Ecto neural progenitor cell (in vitro differentiated cells): Measurements from ENCODE around the gene RS1.

Experiments used
- DNase-seq: peaks from one replicate; pipeline ENCODE4 v3.0.0-alpha.2; 2018; ENCODE audit warnings: low spot score

The RS1 gene

GRCh38 chrX:18668071-18668835 is 3.7 kb downstream of the RS1 start:
- no peak for DNase-seq

- no peak for DNase-seq
Observed at GRCh38 chrX:18666614-18667013, 5.3 kb downstream of the RS1 start.

- DNase-seq: no peak
Observed at GRCh38 chrX:18664947-18665346, 7.0 kb downstream of the RS1 start.

GRCh38 chrX:18661273-18661672 is 10.6 kb downstream of the RS1 start:
- no peak for DNase-seq

GRCh38 chrX:18654875-18655836 is 16.8 kb downstream of the RS1 start:
- DNase-seq: no peak

GRCh38 chrX:18652636-18653035 is 19.3 kb downstream of the RS1 start:
- no peak for DNase-seq

- DNase-seq: no peak
Observed at GRCh38 chrX:18650662-18651061, 21.2 kb downstream of the RS1 start.

GRCh38 chrX:18649498-18649951 is 22.4 kb downstream of the RS1 start:
- no peak for DNase-seq

- no peak for DNase-seq
Observed at GRCh38 chrX:18647621-18648020, 24.3 kb downstream of the RS1 start.

- no peak for DNase-seq
Observed at GRCh38 chrX:18643853-18644252, 28.1 kb downstream of the RS1 start.

- no peak for DNase-seq
Observed at GRCh38 chrX:18643243-18643642, 28.7 kb downstream of the RS1 start.

GRCh38 chrX:18640686-18641085 is 31.2 kb downstream of the RS1 start:
- peak; percentile 58 for DNase-seq

GRCh38 chrX:18639280-18639679 is 32.6 kb downstream of the RS1 start:
- no peak for DNase-seq

GRCh38 chrX:18638398-18638797 is 33.5 kb downstream of the RS1 start:
- no peak for DNase-seq

- DNase-seq: no peak
Observed at GRCh38 chrX:18630934-18631333, 41.0 kb downstream of the RS1 start.

GRCh38 chrX:18624599-18624998 is 47.3 kb downstream of the RS1 start:
- no peak for DNase-seq

- DNase-seq: no peak
Observed at GRCh38 chrX:18620349-18620748, 51.6 kb downstream of the RS1 start.

- DNase-seq: no peak
Observed at GRCh38 chrX:18619288-18619687, 52.6 kb downstream of the RS1 start.

- DNase-seq: no peak
Observed at GRCh38 chrX:18617407-18617750, 54.5 kb downstream of the RS1 start.

GRCh38 chrX:18616688-18617406 is 55.1 kb downstream of the RS1 start:
- no peak for DNase-seq

- DNase-seq: no peak
Observed at GRCh38 chrX:18613930-18614639, 57.8 kb downstream of the RS1 start.

- DNase-seq: no peak
Observed at GRCh38 chrX:18607966-18608365, 63.9 kb downstream of the RS1 start.
